ENCODE data around the gene ZFP28. TPM values are rescaled to one million over a fixed set of nuclear protein-coding genes. Genes with fewer than 3 reads are reported as not detected.

Gene ZFP28
- total and polyA plus RNA-seq, 2 donors (not counting 3 experiments of a cell fraction or from before 2014, with no cell fraction given), result 1.8 to 5.4 TPM

DNA sequence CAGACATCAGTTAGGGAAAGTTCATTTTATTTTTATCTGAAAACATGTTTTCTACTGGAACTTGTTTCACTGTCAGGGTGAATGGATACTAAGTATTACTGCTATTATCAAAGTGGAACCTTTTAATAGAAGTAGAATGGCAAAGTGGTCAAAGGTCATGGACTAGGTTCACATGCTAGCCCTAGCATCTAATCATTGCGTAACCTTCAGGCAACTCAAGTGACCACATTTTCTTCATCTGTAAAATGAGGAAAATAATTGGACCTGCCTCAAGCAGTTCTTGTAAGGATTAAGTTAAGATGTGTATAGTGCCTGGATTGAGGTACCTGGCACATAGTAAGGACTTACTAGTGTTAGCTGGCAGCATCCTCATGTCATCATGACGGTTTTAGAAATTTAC is 5.0 kb downstream of the ZFP28 start:
- H3K27me3 ChIP-seq (ENCODE audit: control insufficient read depth in 2 of 2, insufficient read depth in 2 of 2, low read length in 2 of 2), result no peaks in the 10 kb centered on the region
- no peak overlapping the region for H3K4me2 ChIP-seq (ENCODE audit: insufficient read depth, low read length)
- dilution Hi-C loops (cut with MboI; ENCODE audit: extremely low pct_ligation_motif_present, low sequenced_read_pairs), result no loop called here
- H4K20me1 ChIP-seq (replicated peaks; ENCODE audit: control insufficient read depth, extremely low read depth, insufficient read depth, low read length), result no peaks in the 10 kb centered on the region
- intact Hi-C loops (cut with micrococcal nuclease), result no loop called here
- H3K4me1 ChIP-seq (ENCODE audit: control insufficient read depth, extremely low read depth, insufficient read depth, low read length), result peaks cover 7% of the 10 kb centered on the region
- no peak for TF ChIP-seq MYC (IDR thresholded peaks at IDR 0.05; ENCODE audit: low read depth, low read length)
- TF ChIP-seq, protein P1, sequence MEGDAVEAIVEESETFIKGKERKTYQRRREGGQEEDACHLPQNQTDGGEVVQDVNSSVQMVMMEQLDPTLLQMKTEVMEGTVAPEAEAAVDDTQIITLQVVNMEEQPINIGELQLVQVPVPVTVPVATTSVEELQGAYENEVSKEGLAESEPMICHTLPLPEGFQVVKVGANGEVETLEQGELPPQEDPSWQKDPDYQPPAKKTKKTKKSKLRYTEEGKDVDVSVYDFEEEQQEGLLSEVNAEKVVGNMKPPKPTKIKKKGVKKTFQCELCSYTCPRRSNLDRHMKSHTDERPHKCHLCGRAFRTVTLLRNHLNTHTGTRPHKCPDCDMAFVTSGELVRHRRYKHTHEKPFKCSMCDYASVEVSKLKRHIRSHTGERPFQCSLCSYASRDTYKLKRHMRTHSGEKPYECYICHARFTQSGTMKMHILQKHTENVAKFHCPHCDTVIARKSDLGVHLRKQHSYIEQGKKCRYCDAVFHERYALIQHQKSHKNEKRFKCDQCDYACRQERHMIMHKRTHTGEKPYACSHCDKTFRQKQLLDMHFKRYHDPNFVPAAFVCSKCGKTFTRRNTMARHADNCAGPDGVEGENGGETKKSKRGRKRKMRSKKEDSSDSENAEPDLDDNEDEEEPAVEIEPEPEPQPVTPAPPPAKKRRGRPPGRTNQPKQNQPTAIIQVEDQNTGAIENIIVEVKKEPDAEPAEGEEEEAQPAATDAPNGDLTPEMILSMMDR (IDR thresholded peaks at IDR 0.05; ENCODE audit: extremely low read depth in 1 of 2, insufficient read depth in 1 of 2, low read depth in 1 of 2, low read length in 2 of 2), result no peak
- no peak for TF ChIP-seq POLR2AphosphoS5 (IDR thresholded peaks at IDR 0.05; ENCODE audit: insufficient read depth, low read depth, low read length)
- TF ChIP-seq JUN (IDR thresholded peaks at IDR 0.05; ENCODE audit: borderline replicate concordance, insufficient read depth, insufficient read length, low read depth), result no peak
- no peak for TF ChIP-seq EZH2 (IDR thresholded peaks at IDR 0.05; ENCODE audit: borderline replicate concordance, low read depth, low read length, severe bottlenecking)
- TF ChIP-seq FOS (IDR thresholded peaks at IDR 0.05; ENCODE audit: borderline replicate concordance, insufficient read depth, low read length), result no peak
- H3K36me3 ChIP-seq (ENCODE audit: control insufficient read depth in 2 of 2, extremely low read depth in 1 of 2, insufficient read depth in 2 of 2, low read length in 2 of 2), result no peaks in the 10 kb centered on the region
- H3K9me3 ChIP-seq (replicated peaks; ENCODE audit: control insufficient read depth, insufficient read depth, low read length), result no peaks in the 10 kb centered on the region
- no TSS peak for BruUV-seq (replicated peaks)
- POLR2A ChIA-PET, result no interaction called here
- FAIRE-seq (no peak), DNase-seq (ENCODE audit: low read depth, low spot score) (no peak)
- no peaks in the 10 kb centered on the region for H3K9me1 ChIP-seq (replicated peaks; ENCODE audit: control insufficient read depth, extremely low read depth, insufficient read depth, low read length)
- CTCF ChIA-PET, result no interaction called here
- no peak overlapping the region for H3K9ac ChIP-seq (replicated peaks; ENCODE audit: extremely low read depth, insufficient read depth, low read length)
- no peak overlapping the region for H3K4me3 ChIP-seq (replicated peaks in 1 of 3; ENCODE audit: insufficient read depth in 1 of 3, low read depth in 1 of 3, low read length in 3 of 3)
- H3K79me2 ChIP-seq (ENCODE audit: control insufficient read depth, insufficient read depth, low read length), result no peaks in the 10 kb centered on the region
- H2AFZ ChIP-seq (ENCODE audit: low read depth, low read length), result no peak overlapping the region
- H3K27ac ChIP-seq (ENCODE audit: insufficient read depth, low read depth, low read length), result no peak overlapping the region

- FAIRE-seq, result no peak
- peaks cover 8 to 12% of the 10 kb centered on the region in 2 experiments for H3K36me3 ChIP-seq (ENCODE audit: control insufficient read depth in 2 of 2, extremely low read depth in 1 of 2, insufficient read depth in 2 of 2, low read length in 2 of 2)
- H3K27me3 ChIP-seq (ENCODE audit: control insufficient read depth in 2 of 2, insufficient read depth in 2 of 2, low read length in 2 of 2), result no peaks in the 10 kb centered on the region
- dilution Hi-C loops (cut with MboI; ENCODE audit: extremely low pct_ligation_motif_present, low sequenced_read_pairs) (no loop called here), intact Hi-C loops (cut with micrococcal nuclease) (no loop called here)
- H3K9ac ChIP-seq (replicated peaks; ENCODE audit: extremely low read depth, insufficient read depth, low read length), result no peak overlapping the region
- no peak overlapping the region for H3K4me3 ChIP-seq (replicated peaks in 1 of 3; ENCODE audit: insufficient read depth in 1 of 3, low read depth in 1 of 3, low read length in 3 of 3)
- no peaks in the 10 kb centered on the region for H3K9me1 ChIP-seq (replicated peaks; ENCODE audit: control insufficient read depth, extremely low read depth, insufficient read depth, low read length)
- no peak for DNase-seq (ENCODE audit: low read depth, low spot score)
- ChIA-PET CTCF (no interaction called here), POLR2A (no interaction called here)
- H3K4me2 ChIP-seq (ENCODE audit: insufficient read depth, low read length), result no peak overlapping the region
- no peaks in the 10 kb centered on the region for H3K79me2 ChIP-seq (ENCODE audit: control insufficient read depth, insufficient read depth, low read length)
- H4K20me1 ChIP-seq (replicated peaks; ENCODE audit: control insufficient read depth, extremely low read depth, insufficient read depth, low read length), result no peaks in the 10 kb centered on the region
- H3K27ac ChIP-seq (ENCODE audit: insufficient read depth, low read depth, low read length), result no peak overlapping the region
- no peaks in the 10 kb centered on the region for H3K4me1 ChIP-seq (ENCODE audit: control insufficient read depth, extremely low read depth, insufficient read depth, low read length)
- H3K9me3 ChIP-seq (replicated peaks; ENCODE audit: control insufficient read depth, insufficient read depth, low read length), result no peaks in the 10 kb centered on the region
- no peak for TF ChIP-seq POLR2A (IDR thresholded peaks at IDR 0.05; ENCODE audit: low read depth, low read length)
- TF ChIP-seq, protein P1 (IDR thresholded peaks at IDR 0.05; ENCODE audit: extremely low read depth in 1 of 2, insufficient read depth in 1 of 2, low read depth in 1 of 2, low read length in 2 of 2), result peak; percentile 2 to 13
- BruUV-seq (replicated peaks), result no TSS peak
- no peak overlapping the region for H2AFZ ChIP-seq (ENCODE audit: low read depth, low read length)
Measured at GRCh38 chr19:56547535-56547934, 8.8 kb downstream of the ZFP28 start.
